Lung (tissue), 12 donors: Measurements from ENCODE around the gene KLK3. TPM values are rescaled to one million over a fixed set of nuclear protein-coding genes. Genes with fewer than 3 reads are reported as not detected.
A peak's percentile ranks its signal among the peaks of the same experiment; 100 is the strongest.

Source experiments
- ATAC-seq: fragments of 200-7000 bp; cut with Tn5 transposase; one replicate; pipeline ENCODE4 v1.9.1; 2020; ENCODE audit warnings: moderate number of reproducible peaks; ENCODE audit not compliant: insufficient read depth, low FRiP score
- DNase-seq, 3 donors: peaks; one replicate each; pipeline ENCODE4 v3.0.0-alpha.2; 2013 to 2017
- H3K27ac ChIP-seq, 2 donors: one replicate each; pipeline ENCODE4 v1.5.1; 2013; ENCODE audit warnings: mild to moderate bottlenecking in 2 of 2, moderate library complexity in 2 of 2, control low read depth in 1 of 2, inconsistent platforms in 1 of 2, low read depth in 1 of 2, low read length in 1 of 2
- H3K27me3 ChIP-seq, 3 donors: one replicate each; pipeline ENCODE4 v1.5.1; 2013; ENCODE audit warnings: low read length in 2 of 3; ENCODE audit not compliant: control insufficient read depth in 3 of 3, insufficient read depth in 3 of 3
- H3K36me3 ChIP-seq, 4 donors: one replicate each; pipeline ENCODE4 v1.5.1; 2013; ENCODE audit warnings: low read length in 4 of 4, mild to moderate bottlenecking in 1 of 4, moderate library complexity in 1 of 4; ENCODE audit not compliant: control insufficient read depth in 4 of 4, insufficient read depth in 4 of 4
- H3K4me1 ChIP-seq, 5 donors: one replicate each; pipeline ENCODE4 v1.5.1; 2013; ENCODE audit warnings: low read length in 5 of 5, mild to moderate bottlenecking in 2 of 5, moderate library complexity in 1 of 5; ENCODE audit not compliant: control insufficient read depth in 5 of 5, insufficient read depth in 5 of 5
- H3K4me3 ChIP-seq: one replicate; pipeline ENCODE4 v1.5.1; 2013; ENCODE audit warnings: mild to moderate bottlenecking, control low read depth, moderate library complexity
- H3K9ac ChIP-seq, 2 donors: one replicate each; pipeline ENCODE4 v1.5.1; 2013; ENCODE audit warnings: low read length in 2 of 2, control low read depth in 1 of 2; ENCODE audit not compliant: insufficient read depth in 1 of 2
- H3K9me3 ChIP-seq, 4 donors: one replicate each; pipeline ENCODE4 v1.5.1; 2013; ENCODE audit warnings: low read length in 3 of 4, mild to moderate bottlenecking in 1 of 4, moderate library complexity in 1 of 4; ENCODE audit not compliant: control insufficient read depth in 4 of 4, insufficient read depth in 3 of 4
- WGBS, 2 donors: extraction: QIAGEN DNeasy Blood & Tissue Kit; methylation state at CpG; one replicate each; pipeline ENCODE4 v1.1.7; 2013; 5-methylcytosine and 5-hydroxymethylcytosine counted together
- polyA plus RNA-seq, 2 donors: library from polyadenylated mRNA; stranded (reverse); fragments of 200-250 nt; gene quantifications; one replicate each; pipeline ENCODE4 v1.2.1, GENCODE V29; 2013
- total RNA-seq, 2 donors: library from RNA; depleted of rRNA in 1 of 2; stranded (reverse); fragments of >200 nt in 1 of 2; gene quantifications; one replicate each; pipeline ENCODE4 v1.2.1, GENCODE V29; 2014 to 2021
- TF ChIP-seq, protein P1 (sequence below): IDR thresholded peaks from 2 replicates; pipeline ENCODE4 v1.5.1; 2012; ENCODE audit warnings: mild to moderate bottlenecking; ENCODE audit errors: control extremely low read depth, extremely low read depth
- donor health status: control.
- donor health status: control.
- donor health status: Bipolar disorder and iron deficiency.
- donor health status: healthy.
- donor health status: DM: yes; HTN: yes; CAD: no.

KLK3 gene
- total and polyA plus RNA-seq, 4 donors = not detected

DNA sequence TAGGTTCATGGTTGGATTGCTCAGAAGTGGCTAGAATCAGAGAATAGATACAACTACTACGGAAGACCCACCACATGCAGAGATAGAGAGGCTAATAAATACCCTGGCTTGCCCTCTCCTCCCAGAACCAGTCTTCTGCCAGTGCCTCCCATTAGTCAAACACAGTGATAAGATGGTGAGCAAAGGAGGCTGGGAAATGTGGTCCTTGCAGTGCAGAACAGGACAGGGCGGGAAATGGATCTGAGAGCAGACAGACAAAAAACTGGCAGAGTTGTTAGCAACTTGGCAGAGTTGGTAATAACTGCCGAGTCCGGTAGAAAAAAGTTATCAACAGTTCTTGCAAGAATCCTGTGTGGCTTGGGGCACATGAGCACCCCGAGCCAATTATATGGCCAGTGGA, 39.8 kb upstream of the KLK3 start:
- ATAC-seq = no peak
- no peak overlapping the region for H3K4me3 ChIP-seq
- H3K9ac ChIP-seq = no peak overlapping the region
- TF ChIP-seq, protein P1, sequence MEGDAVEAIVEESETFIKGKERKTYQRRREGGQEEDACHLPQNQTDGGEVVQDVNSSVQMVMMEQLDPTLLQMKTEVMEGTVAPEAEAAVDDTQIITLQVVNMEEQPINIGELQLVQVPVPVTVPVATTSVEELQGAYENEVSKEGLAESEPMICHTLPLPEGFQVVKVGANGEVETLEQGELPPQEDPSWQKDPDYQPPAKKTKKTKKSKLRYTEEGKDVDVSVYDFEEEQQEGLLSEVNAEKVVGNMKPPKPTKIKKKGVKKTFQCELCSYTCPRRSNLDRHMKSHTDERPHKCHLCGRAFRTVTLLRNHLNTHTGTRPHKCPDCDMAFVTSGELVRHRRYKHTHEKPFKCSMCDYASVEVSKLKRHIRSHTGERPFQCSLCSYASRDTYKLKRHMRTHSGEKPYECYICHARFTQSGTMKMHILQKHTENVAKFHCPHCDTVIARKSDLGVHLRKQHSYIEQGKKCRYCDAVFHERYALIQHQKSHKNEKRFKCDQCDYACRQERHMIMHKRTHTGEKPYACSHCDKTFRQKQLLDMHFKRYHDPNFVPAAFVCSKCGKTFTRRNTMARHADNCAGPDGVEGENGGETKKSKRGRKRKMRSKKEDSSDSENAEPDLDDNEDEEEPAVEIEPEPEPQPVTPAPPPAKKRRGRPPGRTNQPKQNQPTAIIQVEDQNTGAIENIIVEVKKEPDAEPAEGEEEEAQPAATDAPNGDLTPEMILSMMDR = no peak
- H3K4me1 ChIP-seq = no peaks in the 10 kb centered on the region
- no peak for DNase-seq
- H3K27me3 ChIP-seq = peaks cover 0 to 43% (median 26%) of the 10 kb centered on the region in 3 donors
- H3K36me3 ChIP-seq = no peaks in the 10 kb centered on the region
- WGBS, 2 donors = 86 to 88% methylated on average over 5 of the region's 5 CpGs
- no peak overlapping the region for H3K27ac ChIP-seq
- H3K9me3 ChIP-seq = peaks cover 0 to 3% (median 0%) of the 10 kb centered on the region in 4 donors

GRCh38 chr19:50815439-50815838, 39.3 kb upstream of the KLK3 start:
- ATAC-seq (no peak), DNase-seq (no peak)
- Histone ChIP-seq H3K9ac (no peak overlapping the region), H3K27ac (no peak overlapping the region), H3K4me3 (no peak overlapping the region), H3K27me3 (peaks cover 0 to 46% (median 29%) of the 10 kb centered on the region in 3 donors), H3K4me1 (no peaks in the 10 kb centered on the region), H3K9me3 (peaks cover 0 to 3% (median 0%) of the 10 kb centered on the region in 4 donors), H3K36me3 (no peaks in the 10 kb centered on the region)
- TF ChIP-seq, protein P1 = no peak
- WGBS, 2 donors = 86 to 100% methylated on average over 1 of the region's 1 CpG

GRCh38 chr19:50817941-50818858, 36.5 kb upstream of the KLK3 start:
- Histone ChIP-seq H3K9ac (no peak overlapping the region), H3K4me1 (no peaks in the 10 kb centered on the region), H3K4me3 (no peak overlapping the region), H3K27me3 (peaks cover 3 to 68% (median 35%) of the 10 kb centered on the region in 3 donors), H3K9me3 (peaks cover 0 to 3% (median 0%) of the 10 kb centered on the region in 4 donors), H3K27ac (no peak overlapping the region), H3K36me3 (no peaks in the 10 kb centered on the region)
- WGBS, 2 donors = 7% methylated on average over 51 to 52 of the region's 52 CpGs
- TF ChIP-seq, protein P1 = no peak
- no peak for ATAC-seq
- DNase-seq = peak in 1 of 3 donors; percentile 32
